Smooth muscle cell of the coronary artery (primary cell): ENCODE measurements around the gene SLC39A5. TPM values are rescaled to one million over a fixed set of nuclear protein-coding genes. Genes with fewer than 3 reads are reported as not detected.

ENCODE experiments used
- total RNA-seq: library from RNA; depleted of rRNA; stranded (reverse); fragments of >200 nt; gene quantifications from 2 replicates; pipeline ENCODE4 v1.2.3, GENCODE V29; 2014; ENCODE audit warnings: low replicate concordance

Gene SLC39A5, protein sequence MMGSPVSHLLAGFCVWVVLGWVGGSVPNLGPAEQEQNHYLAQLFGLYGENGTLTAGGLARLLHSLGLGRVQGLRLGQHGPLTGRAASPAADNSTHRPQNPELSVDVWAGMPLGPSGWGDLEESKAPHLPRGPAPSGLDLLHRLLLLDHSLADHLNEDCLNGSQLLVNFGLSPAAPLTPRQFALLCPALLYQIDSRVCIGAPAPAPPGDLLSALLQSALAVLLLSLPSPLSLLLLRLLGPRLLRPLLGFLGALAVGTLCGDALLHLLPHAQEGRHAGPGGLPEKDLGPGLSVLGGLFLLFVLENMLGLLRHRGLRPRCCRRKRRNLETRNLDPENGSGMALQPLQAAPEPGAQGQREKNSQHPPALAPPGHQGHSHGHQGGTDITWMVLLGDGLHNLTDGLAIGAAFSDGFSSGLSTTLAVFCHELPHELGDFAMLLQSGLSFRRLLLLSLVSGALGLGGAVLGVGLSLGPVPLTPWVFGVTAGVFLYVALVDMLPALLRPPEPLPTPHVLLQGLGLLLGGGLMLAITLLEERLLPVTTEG
- total RNA-seq, result not detected in 2 replicates

DNA sequence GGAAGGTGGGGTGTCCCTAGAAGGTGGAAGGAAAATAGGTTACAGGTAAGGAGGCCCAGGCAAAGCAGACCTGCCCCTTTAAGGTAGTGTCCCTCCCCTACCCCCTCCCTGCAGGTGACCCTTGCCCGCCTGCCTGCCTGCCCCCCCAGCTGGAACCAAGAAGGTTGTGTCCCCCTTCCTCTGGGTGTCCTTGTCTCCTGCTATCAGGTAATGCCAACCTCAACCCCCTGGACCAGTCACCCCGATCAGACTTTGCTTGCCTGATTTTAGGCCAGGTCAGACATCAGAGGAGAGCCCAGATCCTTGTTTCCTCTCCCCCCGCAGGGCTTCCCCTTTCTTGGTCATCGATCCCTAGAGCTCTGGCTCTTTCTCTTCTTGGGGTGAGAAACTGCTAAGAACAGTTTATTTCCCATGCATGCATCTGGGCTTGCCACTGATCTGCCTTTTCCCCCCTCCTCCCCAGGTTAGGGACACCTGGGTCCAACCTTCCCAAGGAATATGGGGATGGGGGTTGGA lies at the start of gene SLC39A5:
TSS of gene SLC39A5 (plus strand) at position 136 of the 516 bp plus-strand sequence. CDS start 1,224 bp downstream, outside the sequence.

GRCh38 chr12:56189099-56189917 lies 40.5 kb upstream of the SLC39A5 start, which contains the start of gene SMARCC2:
SMARCC2 (minus strand) TSS chr12:56189483; CDS start chr12:56189461, 22 bp downstream.

GRCh38 chr12:56221757-56222530 lies 7.9 kb upstream of the SLC39A5 start, which contains the start of gene RNF41:
RNF41 (minus strand) TSS chr12:56221922; CDS start chr12:56214047, 7,875 bp downstream.

GRCh38 chr12:56224102-56224701 lies 5.6 kb upstream of the SLC39A5 start, which contains the start of gene NABP2:
NABP2 (plus strand) TSS chr12:56224342; CDS start chr12:56224857, 515 bp downstream.

GRCh38 chr12:56258068-56258819 lies 28.4 kb downstream of the SLC39A5 start, which contains the start of gene ANKRD52:
ANKRD52 (minus strand) TSS chr12:56258384; CDS start chr12:56258269, 115 bp downstream.

DNA sequence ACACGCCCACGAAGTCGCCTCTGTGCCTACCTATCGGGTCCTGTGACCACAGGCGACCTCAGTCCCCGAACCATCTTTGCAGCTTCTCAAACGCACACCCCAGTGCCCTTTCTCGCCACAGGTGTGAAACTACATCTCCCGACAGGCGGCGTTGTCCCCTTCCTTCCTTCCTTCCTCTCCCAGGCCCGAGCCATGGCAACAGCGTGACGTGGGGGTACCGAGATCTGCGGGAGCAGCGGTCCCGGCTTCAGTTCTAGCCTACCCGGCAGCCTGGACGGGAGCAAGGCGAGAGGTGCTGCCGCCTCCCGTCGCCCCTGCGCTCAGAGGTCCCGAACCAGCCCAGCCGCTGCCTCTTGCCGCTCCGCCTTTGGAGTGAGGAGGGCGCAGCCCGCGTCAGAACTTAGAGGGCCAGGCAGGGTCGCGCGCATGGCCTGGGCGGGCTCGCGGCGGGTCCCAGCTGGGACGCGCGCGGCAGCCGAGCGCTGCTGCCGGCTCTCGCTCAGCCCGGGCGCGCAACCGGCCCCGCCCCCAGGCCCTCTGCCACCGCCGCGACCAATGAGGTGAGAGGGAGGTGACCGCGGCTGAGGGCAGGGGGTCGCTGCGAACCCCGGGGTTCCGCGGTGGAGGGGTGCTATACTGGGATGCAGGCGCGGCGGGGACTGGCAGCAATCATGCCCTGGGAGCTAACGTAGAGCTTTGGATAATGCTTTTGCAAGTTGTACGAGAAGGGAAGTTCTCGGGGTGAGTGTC lies 37.0 kb downstream of the SLC39A5 start, which contains the start of gene COQ10A:
TSS of gene COQ10A (plus strand) at position 250 of the 750 bp plus-strand sequence. CDS start at position 427, 177 bp downstream.

Other genes with a start within 250 kb of the SLC39A5 start
- 8.3 and 11.9 TPM in 2 replicates for gene SUOX, start 232.8 kb upstream of the SLC39A5 start, total RNA-seq
- gene IKZF4, start 209.0 kb upstream of the SLC39A5 start, total RNA-seq, result 0.35 and 0.83 TPM in 2 replicates
- 28.5 and 116 TPM in 2 replicates for gene RPS26, start 188.1 kb upstream of the SLC39A5 start, total RNA-seq
- 0.53 and 0.70 TPM in 2 replicates for gene ERBB3, start 149.9 kb upstream of the SLC39A5 start, total RNA-seq
- 132 and 135 TPM in 2 replicates for gene PA2G4, start 125.5 kb upstream of the SLC39A5 start, total RNA-seq
- gene RPL41, start 113.4 kb upstream of the SLC39A5 start, total RNA-seq, result 4,087 and 6,384 TPM in 2 replicates
- gene ZC3H10, start 111.8 kb upstream of the SLC39A5 start, total RNA-seq, result 4.7 and 5.7 TPM in 2 replicates
- 173 and 204 TPM in 2 replicates for gene ESYT1, start 101.8 kb upstream of the SLC39A5 start, total RNA-seq
- 104 and 107 TPM in 2 replicates for gene MYL6B, start 77.5 kb upstream of the SLC39A5 start, total RNA-seq
- 3,250 and 5,170 TPM in 2 replicates for gene MYL6, start 71.7 kb upstream of the SLC39A5 start, total RNA-seq
- gene SMARCC2, start 40.6 kb upstream of the SLC39A5 start, total RNA-seq, result 38.8 and 54.9 TPM in 2 replicates
- gene RNF41, start 8.1 kb upstream of the SLC39A5 start, total RNA-seq, result 174 and 323 TPM in 2 replicates
- gene NABP2, start 5.7 kb upstream of the SLC39A5 start, total RNA-seq, result 24.2 and 33.1 TPM in 2 replicates
- 17.0 and 17.1 TPM in 2 replicates for gene ANKRD52, start 28.3 kb downstream of the SLC39A5 start, total RNA-seq
- gene COQ10A, start 36.9 kb downstream of the SLC39A5 start, total RNA-seq, result 5.9 and 6.9 TPM in 2 replicates
- 44.8 and 81.3 TPM in 2 replicates for gene CS, start 70.3 kb downstream of the SLC39A5 start, total RNA-seq
- gene CNPY2, start 85.9 kb downstream of the SLC39A5 start, total RNA-seq, result 74.3 and 113 TPM in 2 replicates
- gene PAN2, start 103.9 kb downstream of the SLC39A5 start, total RNA-seq, result 15.5 and 22.7 TPM in 2 replicates
- gene IL23A, start 108.8 kb downstream of the SLC39A5 start, total RNA-seq, result not detected in 2 replicates
- 164 and 272 TPM in 2 replicates for gene STAT2, start 130.1 kb downstream of the SLC39A5 start, total RNA-seq
- gene APOF, start 132.8 kb downstream of the SLC39A5 start, total RNA-seq, result not detected in 2 replicates
- gene TIMELESS, start 219.4 kb downstream of the SLC39A5 start, total RNA-seq, result 3.7 and 5.4 TPM in 2 replicates
- not detected in 2 replicates for gene MIP, start 224.6 kb downstream of the SLC39A5 start, total RNA-seq
- 1.1 and 1.2 TPM in 2 replicates for gene SPRYD4, start 238.5 kb downstream of the SLC39A5 start, total RNA-seq